PC-3 (cell line): ENCODE data around the gene FLYWCH1. TPM values are rescaled to one million over a fixed set of nuclear protein-coding genes. Genes with fewer than 3 reads are reported as not detected.

Source experiments
- ATAC-seq: fragments of 200-7000 bp; cut with Tn5 transposase; 2 replicates; pipeline ENCODE4 v1.9.1; 2020; ENCODE audit warnings: mild to moderate bottlenecking, moderate library complexity
- BruUV-seq: library from RNA; stranded (reverse); fragments of 400-500 nt; replicated peaks from 2 replicates; lab custom pipeline; 2021; lab: Mats Ljungman, UMichigan
- CTCF ChIA-PET: fragments of 300-600 bp; sonication (Branson Sonifier 250); formaldehyde crosslinking; loops from one replicate; lab custom pipeline; 2022; ENCODE audit warnings: antibody characterized with exemption; lab: Charles Lee
- POLR2A ChIA-PET: fragments of 300-600 bp; sonication (Branson Sonifier 250); formaldehyde crosslinking; loops from one replicate; lab custom pipeline; 2022; ENCODE audit warnings: antibody characterized with exemption; ENCODE audit not compliant: unreplicated experiment; lab: Charles Lee
- DNase-seq: peaks from one replicate; pipeline ENCODE4 v3.0.0-alpha.2; 2015
- H2AFZ ChIP-seq: fragments of 300-600 bp; sonication (generic); 2 replicates; pipeline ENCODE4 v1.6.0; 2016; ENCODE audit warnings: antibody characterized with exemption, low read length
- H3F3A ChIP-seq: fragments of 300-600 bp; sonication (generic); one replicate; pipeline ENCODE4 v1.6.0; 2017; ENCODE audit warnings: antibody characterized with exemption, low read length, control low read depth, mild to moderate bottlenecking; ENCODE audit not compliant: unreplicated experiment
- H3K27ac ChIP-seq: fragments of 300-600 bp; sonication (generic); 2 replicates; pipeline ENCODE4 v1.5.1; 2016; ENCODE audit warnings: mild to moderate bottlenecking, low read length
- H3K27me3 ChIP-seq: fragments of 300-600 bp; sonication (generic); 2 replicates; pipeline ENCODE4 v1.6.1; 2016; ENCODE audit warnings: low read length, mixed read lengths
- H3K36me3 ChIP-seq: fragments of 300-600 bp; sonication (generic); 2 replicates; pipeline ENCODE4 v1.6.1; 2016; ENCODE audit warnings: low read depth, mixed run types, low read length, mixed read lengths
- H3K4me1 ChIP-seq: fragments of 300-600 bp; sonication (generic); 2 replicates; pipeline ENCODE4 v1.5.1; 2016; ENCODE audit warnings: low read length; ENCODE audit not compliant: insufficient read depth
- H3K4me2 ChIP-seq: fragments of 300-600 bp; sonication (generic); 2 replicates; pipeline ENCODE4 v1.6.0; 2016; ENCODE audit warnings: low read length
- H3K4me3 ChIP-seq: fragments of 300-600 bp; sonication (generic); 2 replicates; pipeline ENCODE4 v1.5.1; 2016; ENCODE audit warnings: mild to moderate bottlenecking, low read length, mixed read lengths
- H3K79me2 ChIP-seq: fragments of 300-600 bp; sonication (generic); 2 replicates; pipeline ENCODE4 v1.6.1; 2017; ENCODE audit warnings: low read length, mixed read lengths
- H3K9ac ChIP-seq: fragments of 300-600 bp; sonication (generic); 2 replicates; pipeline ENCODE4 v1.6.0; 2016; ENCODE audit warnings: mild to moderate bottlenecking, low read length
- H3K9me2 ChIP-seq: fragments of 300-600 bp; sonication (generic); replicated peaks from 2 replicates; pipeline ENCODE4 v1.6.1; 2016; ENCODE audit warnings: mixed run types, low read length, mixed read lengths
- H3K9me3 ChIP-seq: fragments of 300-600 bp; sonication (generic); 2 replicates; pipeline ENCODE4 v1.6.1; 2016; ENCODE audit warnings: low read length, mixed read lengths
- H4K20me1 ChIP-seq: fragments of 300-600 bp; sonication (generic); 2 replicates; pipeline ENCODE4 v1.6.1; 2016; ENCODE audit warnings: low read length, mixed read lengths
- EZH2 ChIP-seq: fragments of 300-600 bp; sonication (generic); IDR thresholded peaks from one replicate; pipeline ENCODE4 v1.6.1; 2017; ENCODE audit warnings: antibody characterized with exemption, mild to moderate bottlenecking, low read length; ENCODE audit not compliant: unreplicated experiment
- EZH2phosphoT487 ChIP-seq: fragments of 300-600 bp; sonication (generic); IDR thresholded peaks from 2 replicates; pipeline ENCODE4 v1.6.1; 2018; ENCODE audit warnings: mild to moderate bottlenecking, antibody characterized with exemption, low read length, borderline replicate concordance
- intact Hi-C: fragments of 100-400 bp; cut with micrococcal nuclease; formaldehyde crosslinking; loops from 2 replicates; pipeline ENCODE4 v1.9.0; 2023
- total RNA-seq: library from RNA; depleted of rRNA; stranded (reverse); fragments of >200 nt; gene quantifications from 2 replicates; pipeline ENCODE4 v1.2.3, GENCODE V29; 2014
- TF ChIP-seq, protein P1 (sequence below): fragments of 300-600 bp; sonication (generic); conservative IDR thresholded peaks from 2 replicates; pipeline ENCODE4 v1.5.1; 2017; ENCODE audit warnings: antibody characterized with exemption, low read depth, mild to moderate bottlenecking, low read length

Gene FLYWCH1
- total RNA-seq, 1 experiment from 2014 or later: 41.4 TPM

- POLR2A ChIA-PET: no interaction called here
- no peaks in the 10 kb centered on the region for H3F3A ChIP-seq
- CTCF ChIA-PET: no interaction called here
- H3K9me3 ChIP-seq: no peaks in the 10 kb centered on the region
- no TSS peak for BruUV-seq
- no peak for TF ChIP-seq EZH2
- TF ChIP-seq, protein P1, sequence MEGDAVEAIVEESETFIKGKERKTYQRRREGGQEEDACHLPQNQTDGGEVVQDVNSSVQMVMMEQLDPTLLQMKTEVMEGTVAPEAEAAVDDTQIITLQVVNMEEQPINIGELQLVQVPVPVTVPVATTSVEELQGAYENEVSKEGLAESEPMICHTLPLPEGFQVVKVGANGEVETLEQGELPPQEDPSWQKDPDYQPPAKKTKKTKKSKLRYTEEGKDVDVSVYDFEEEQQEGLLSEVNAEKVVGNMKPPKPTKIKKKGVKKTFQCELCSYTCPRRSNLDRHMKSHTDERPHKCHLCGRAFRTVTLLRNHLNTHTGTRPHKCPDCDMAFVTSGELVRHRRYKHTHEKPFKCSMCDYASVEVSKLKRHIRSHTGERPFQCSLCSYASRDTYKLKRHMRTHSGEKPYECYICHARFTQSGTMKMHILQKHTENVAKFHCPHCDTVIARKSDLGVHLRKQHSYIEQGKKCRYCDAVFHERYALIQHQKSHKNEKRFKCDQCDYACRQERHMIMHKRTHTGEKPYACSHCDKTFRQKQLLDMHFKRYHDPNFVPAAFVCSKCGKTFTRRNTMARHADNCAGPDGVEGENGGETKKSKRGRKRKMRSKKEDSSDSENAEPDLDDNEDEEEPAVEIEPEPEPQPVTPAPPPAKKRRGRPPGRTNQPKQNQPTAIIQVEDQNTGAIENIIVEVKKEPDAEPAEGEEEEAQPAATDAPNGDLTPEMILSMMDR: no peak
- TF ChIP-seq EZH2phosphoT487: no peak
- H3K27ac ChIP-seq: no peak overlapping the region
- no peak overlapping the region for H3K4me2 ChIP-seq
- no peaks in the 10 kb centered on the region for H3K9me2 ChIP-seq
- no peak overlapping the region for H2AFZ ChIP-seq
- ATAC-seq (peak; percentile 66), DNase-seq (peak; percentile 27)
- H3K4me3 ChIP-seq: no peak overlapping the region
- intact Hi-C loops: no loop called here
- no peak overlapping the region for H3K9ac ChIP-seq
- no peaks in the 10 kb centered on the region for H4K20me1 ChIP-seq
- H3K4me1 ChIP-seq: peaks cover 5% of the 10 kb centered on the region; the same call in 1 of the 2 replicates
- no peaks in the 10 kb centered on the region for H3K79me2 ChIP-seq
- no peaks in the 10 kb centered on the region for H3K27me3 ChIP-seq
- no peaks in the 10 kb centered on the region for H3K36me3 ChIP-seq
These were observed 13.4 kb downstream of the FLYWCH1 start for GRCh38 chr16:2924901-2925755.

DNA sequence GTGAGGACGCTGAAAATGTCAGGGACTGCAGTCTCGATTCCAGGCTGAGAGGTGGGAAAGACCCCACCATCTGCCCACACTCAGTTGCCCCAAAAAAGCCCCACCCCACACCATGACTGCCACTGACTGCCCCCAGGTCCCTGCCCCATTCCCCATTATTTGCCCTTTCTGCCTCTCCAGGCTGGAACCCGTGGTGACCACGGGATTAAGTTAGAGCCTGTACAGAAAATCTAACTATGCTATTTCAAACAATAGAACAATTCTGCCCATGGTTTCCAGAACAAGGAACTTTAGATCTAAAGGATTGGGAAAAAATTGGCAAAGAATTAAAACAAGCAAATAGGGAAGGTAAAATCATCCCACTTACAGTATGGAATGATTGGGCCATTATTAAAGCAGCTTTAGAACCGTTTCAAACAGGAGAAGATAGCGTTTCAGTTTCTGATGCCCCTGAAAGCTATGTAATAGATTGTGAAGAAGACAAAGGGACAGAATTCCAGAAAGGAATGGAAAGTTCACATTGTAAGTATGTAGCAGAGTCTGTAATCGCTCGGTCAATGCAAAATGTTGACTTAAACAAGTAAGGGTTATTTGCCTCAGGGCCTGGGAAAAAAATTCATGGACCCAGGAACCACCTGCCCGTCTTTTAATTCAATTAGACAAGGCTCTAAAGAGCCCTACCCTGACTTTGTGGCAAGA is 14.4 kb downstream of the FLYWCH1 start:
- intact Hi-C loops: loop anchor here (2.0 kb wide), 1 partner anchor 51 kb away; no protein-coding TSS in a partner anchor
- Histone ChIP-seq H4K20me1 (no peaks in the 10 kb centered on the region), H3K9me3 (no peaks in the 10 kb centered on the region), H3K9ac (no peak overlapping the region), H3K9me2 (no peaks in the 10 kb centered on the region), H3K4me3 (no peak overlapping the region; the same call in 1 of the 2 replicates), H3F3A (no peaks in the 10 kb centered on the region), H3K79me2 (no peaks in the 10 kb centered on the region), H3K36me3 (no peaks in the 10 kb centered on the region), H3K27me3 (no peaks in the 10 kb centered on the region), H3K4me1 (peaks cover 5% of the 10 kb centered on the region; the same call in 1 of the 2 replicates), H2AFZ (no peak overlapping the region), H3K27ac (no peak overlapping the region), H3K4me2 (no peak overlapping the region)
- no peak for ATAC-seq
- POLR2A ChIA-PET: no interaction called here
- CTCF ChIA-PET: interaction anchor here (0.6 kb wide), 1 partner anchor 27 kb away, joined by 3 read pairs; no protein-coding TSS in a partner anchor
- no TSS peak for BruUV-seq
- no peak for DNase-seq
- TF ChIP-seq EZH2 (no peak), EZH2phosphoT487 (no peak)
- TF ChIP-seq, protein P1: no peak
